ENCODE results near the gene SARS2.

- no peak for TF ChIP-seq CTCF (IDR thresholded peaks at IDR 0.05; ENCODE audit: insufficient read depth, low read length, poor library complexity, severe bottlenecking)
- TF ChIP-seq EZH2phosphoT487 (conservative IDR thresholded peaks at IDR 0.05; ENCODE audit: low read length), result no peak
These were observed 8.9 kb downstream of the SARS2 start for GRCh38 chr19:38921420-38922274.
